Measurements from ENCODE around the gene GRM7.

GRCh38 chr3:7205962-7206361 is 345.0 kb downstream of the GRM7 start:
- no peak for TF ChIP-seq EZH2 (IDR thresholded peaks at IDR 0.05; ENCODE audit: low read length, missing control alignments)
- TF ChIP-seq, protein P1, sequence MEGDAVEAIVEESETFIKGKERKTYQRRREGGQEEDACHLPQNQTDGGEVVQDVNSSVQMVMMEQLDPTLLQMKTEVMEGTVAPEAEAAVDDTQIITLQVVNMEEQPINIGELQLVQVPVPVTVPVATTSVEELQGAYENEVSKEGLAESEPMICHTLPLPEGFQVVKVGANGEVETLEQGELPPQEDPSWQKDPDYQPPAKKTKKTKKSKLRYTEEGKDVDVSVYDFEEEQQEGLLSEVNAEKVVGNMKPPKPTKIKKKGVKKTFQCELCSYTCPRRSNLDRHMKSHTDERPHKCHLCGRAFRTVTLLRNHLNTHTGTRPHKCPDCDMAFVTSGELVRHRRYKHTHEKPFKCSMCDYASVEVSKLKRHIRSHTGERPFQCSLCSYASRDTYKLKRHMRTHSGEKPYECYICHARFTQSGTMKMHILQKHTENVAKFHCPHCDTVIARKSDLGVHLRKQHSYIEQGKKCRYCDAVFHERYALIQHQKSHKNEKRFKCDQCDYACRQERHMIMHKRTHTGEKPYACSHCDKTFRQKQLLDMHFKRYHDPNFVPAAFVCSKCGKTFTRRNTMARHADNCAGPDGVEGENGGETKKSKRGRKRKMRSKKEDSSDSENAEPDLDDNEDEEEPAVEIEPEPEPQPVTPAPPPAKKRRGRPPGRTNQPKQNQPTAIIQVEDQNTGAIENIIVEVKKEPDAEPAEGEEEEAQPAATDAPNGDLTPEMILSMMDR (conservative IDR thresholded peaks at IDR 0.05 in 1 of 2, IDR thresholded peaks at IDR 0.05 in 1 of 2; ENCODE audit: low read depth in 1 of 2, low read length in 2 of 2) = no peak
